ENCODE measurements around the gene TNIK. TPM values are rescaled to one million over a fixed set of nuclear protein-coding genes. Genes with fewer than 3 reads are reported as not detected.

TNIK gene
- total and polyA plus RNA-seq, 10 donors, result 0.85 to 34.5 (median 14.1) TPM

DNA sequence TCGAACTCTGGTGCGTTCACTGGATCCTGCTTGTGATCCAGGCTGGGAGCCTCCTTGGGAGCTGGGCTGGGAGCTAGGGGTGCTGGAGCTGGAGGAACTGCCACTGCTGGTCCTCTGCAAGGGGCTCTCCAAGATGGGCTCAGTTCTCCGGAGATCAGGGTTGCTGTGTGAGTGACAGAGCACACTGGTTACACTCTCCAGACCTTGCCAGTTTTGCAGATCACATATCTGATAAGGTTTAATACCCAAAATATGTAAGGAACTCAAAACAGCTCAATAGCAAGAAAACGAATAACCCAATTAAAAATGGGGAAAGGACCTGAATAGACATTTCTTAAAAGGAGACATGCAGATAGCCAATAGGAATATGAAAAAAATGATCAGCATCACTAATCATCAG is 349.5 kb downstream of the TNIK start:
- Histone ChIP-seq H3K4me3 (no peak overlapping the region), H3K27ac (no peak overlapping the region), H3K27me3 (replicated peaks in 1 of 7) (no peaks in the 10 kb centered on the region), H3K9me3 (no peaks in the 10 kb centered on the region), H3K4me1 (no peaks in the 10 kb centered on the region), H3K36me3 (peaks cover 0 to 46% (median 0%) of the 10 kb centered on the region in 6 donors)
- TF ChIP-seq POLR2AphosphoS5 (IDR thresholded peaks at IDR 0.05), result no peak
- TF ChIP-seq, protein P1, sequence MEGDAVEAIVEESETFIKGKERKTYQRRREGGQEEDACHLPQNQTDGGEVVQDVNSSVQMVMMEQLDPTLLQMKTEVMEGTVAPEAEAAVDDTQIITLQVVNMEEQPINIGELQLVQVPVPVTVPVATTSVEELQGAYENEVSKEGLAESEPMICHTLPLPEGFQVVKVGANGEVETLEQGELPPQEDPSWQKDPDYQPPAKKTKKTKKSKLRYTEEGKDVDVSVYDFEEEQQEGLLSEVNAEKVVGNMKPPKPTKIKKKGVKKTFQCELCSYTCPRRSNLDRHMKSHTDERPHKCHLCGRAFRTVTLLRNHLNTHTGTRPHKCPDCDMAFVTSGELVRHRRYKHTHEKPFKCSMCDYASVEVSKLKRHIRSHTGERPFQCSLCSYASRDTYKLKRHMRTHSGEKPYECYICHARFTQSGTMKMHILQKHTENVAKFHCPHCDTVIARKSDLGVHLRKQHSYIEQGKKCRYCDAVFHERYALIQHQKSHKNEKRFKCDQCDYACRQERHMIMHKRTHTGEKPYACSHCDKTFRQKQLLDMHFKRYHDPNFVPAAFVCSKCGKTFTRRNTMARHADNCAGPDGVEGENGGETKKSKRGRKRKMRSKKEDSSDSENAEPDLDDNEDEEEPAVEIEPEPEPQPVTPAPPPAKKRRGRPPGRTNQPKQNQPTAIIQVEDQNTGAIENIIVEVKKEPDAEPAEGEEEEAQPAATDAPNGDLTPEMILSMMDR (IDR thresholded peaks at IDR 0.05 in 8 of 11, conservative IDR thresholded peaks at IDR 0.05 in 3 of 11), result no peak
- TF ChIP-seq POLR2A (IDR thresholded peaks at IDR 0.05), result no peak
- WGBS, 5 donors, result 83 to 94% (median 92%) methylated on average over 4 of the region's 4 CpGs
- peak; percentile 54 for DNase-seq
- intact Hi-C loops (cut with DNase I; ENCODE audit: low total_unique reads), result no loop called here

DNA sequence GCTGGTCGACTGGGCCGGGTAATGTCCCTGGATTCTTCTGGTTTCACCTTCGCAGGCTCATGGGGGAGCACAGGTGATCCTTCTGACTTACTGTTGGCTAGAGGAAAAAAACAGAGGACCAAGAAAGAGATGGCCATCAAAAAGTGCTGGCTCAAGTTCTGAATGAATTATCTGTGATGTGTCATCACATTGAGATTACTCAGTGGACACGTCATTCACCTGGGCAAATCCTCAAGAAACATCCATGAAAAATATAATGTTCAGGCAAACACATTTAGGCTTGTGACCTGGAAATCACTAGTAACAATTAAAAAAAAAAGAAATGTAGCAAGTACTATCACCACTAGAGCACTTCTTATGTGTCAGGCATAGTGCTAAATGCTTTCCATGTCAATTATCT is 352.1 kb downstream of the TNIK start:
- H3K27me3 ChIP-seq (replicated peaks in 1 of 7), result no peaks in the 10 kb centered on the region
- no peak overlapping the region for H3K27ac ChIP-seq
- WGBS, 5 donors, result 68 to 73% (median 71%) methylated on average over 4 of the region's 4 CpGs
- TF ChIP-seq, protein P1 (IDR thresholded peaks at IDR 0.05 in 8 of 11, conservative IDR thresholded peaks at IDR 0.05 in 3 of 11), result no peak
- no peak for TF ChIP-seq POLR2A (IDR thresholded peaks at IDR 0.05)
- no peak for TF ChIP-seq POLR2AphosphoS5 (IDR thresholded peaks at IDR 0.05)
- H3K4me3 ChIP-seq, result no peak overlapping the region
- H3K9me3 ChIP-seq, result no peaks in the 10 kb centered on the region
- no peak for DNase-seq
- no peaks in the 10 kb centered on the region for H3K4me1 ChIP-seq
- intact Hi-C loops (cut with DNase I; ENCODE audit: low total_unique reads), result no loop called here
- H3K36me3 ChIP-seq, result peaks cover 0 to 39% (median 0%) of the 10 kb centered on the region in 6 donors

DNA sequence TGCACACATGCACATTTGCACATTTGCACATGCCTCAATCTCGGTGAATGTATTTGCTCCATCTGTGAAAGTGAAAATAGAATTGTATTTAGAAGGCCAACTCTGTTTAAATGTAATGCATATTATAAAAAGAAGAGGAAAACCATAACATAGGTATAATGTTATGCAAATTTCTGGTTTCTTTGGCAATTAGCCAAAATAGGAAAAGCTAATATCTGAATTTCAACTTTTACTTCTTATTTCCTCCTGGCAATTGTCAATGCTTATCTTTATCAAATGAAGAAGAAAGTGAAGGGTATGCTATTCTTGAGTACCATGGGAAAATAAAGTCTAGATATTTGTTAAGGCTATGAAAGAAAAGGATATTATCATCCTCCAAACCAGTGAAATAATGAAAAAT is 357.0 kb downstream of the TNIK start:
- DNase-seq, result no peak
- H3K27me3 ChIP-seq (replicated peaks in 1 of 7), result no peaks in the 10 kb centered on the region
- H3K4me1 ChIP-seq, result no peaks in the 10 kb centered on the region
- peaks cover 0 to 37% (median 3%) of the 10 kb centered on the region in 6 donors for H3K36me3 ChIP-seq
- no peaks in the 10 kb centered on the region for H3K9me3 ChIP-seq
- H3K4me3 ChIP-seq, result no peak overlapping the region
- 91 to 100% (median 94%) methylated on average over 1 of the region's 1 CpG for WGBS, 5 donors
- TF ChIP-seq POLR2A (IDR thresholded peaks at IDR 0.05) (no peak), POLR2AphosphoS5 (IDR thresholded peaks at IDR 0.05) (no peak)
- TF ChIP-seq, protein P1 (IDR thresholded peaks at IDR 0.05 in 8 of 11, conservative IDR thresholded peaks at IDR 0.05 in 3 of 11), result no peak
- intact Hi-C loops (cut with DNase I; ENCODE audit: low total_unique reads), result no loop called here
- no peak overlapping the region for H3K27ac ChIP-seq

DNA sequence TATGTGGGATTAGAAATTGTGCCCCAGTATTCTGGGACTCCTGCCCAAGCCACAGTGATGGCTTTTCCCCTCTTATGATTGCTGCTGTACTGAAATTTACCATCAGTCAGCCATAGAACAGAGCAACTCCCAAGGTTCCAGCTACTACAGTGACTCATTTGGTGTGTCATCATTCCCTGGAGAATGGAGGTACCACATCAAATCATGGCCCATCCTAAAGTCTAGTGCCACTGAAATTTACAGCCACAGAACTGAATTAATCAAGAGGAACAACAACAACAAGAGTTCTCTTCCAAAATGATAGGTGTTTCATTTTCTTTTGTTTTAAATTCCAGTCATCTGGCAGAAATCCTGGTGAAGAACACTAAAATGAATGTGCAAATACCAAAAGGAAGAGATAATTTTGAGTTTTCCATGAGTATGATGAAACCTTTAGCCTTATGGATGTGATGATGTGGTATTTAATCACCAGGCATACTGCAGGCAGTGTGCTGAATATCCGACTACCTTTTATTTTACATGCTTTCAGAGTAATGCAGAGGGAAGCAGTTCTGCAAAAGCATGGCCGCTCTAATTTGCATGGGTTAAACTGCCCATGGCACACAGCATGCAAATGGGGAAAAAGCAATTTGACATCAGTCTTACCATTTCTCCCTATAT is 358.1 kb downstream of the TNIK start:
- H3K27me3 ChIP-seq (replicated peaks in 1 of 7), result no peaks in the 10 kb centered on the region
- H3K36me3 ChIP-seq, result peaks cover 0 to 28% (median 0%) of the 10 kb centered on the region in 6 donors
- no peak overlapping the region for H3K27ac ChIP-seq
- no peaks in the 10 kb centered on the region for H3K4me1 ChIP-seq
- intact Hi-C loops (cut with DNase I; ENCODE audit: low total_unique reads), result no loop called here
- WGBS, 5 donors, result 91 to 100% (median 96%) methylated on average over 2 of the region's 2 CpGs
- no peak overlapping the region for H3K4me3 ChIP-seq
- no peaks in the 10 kb centered on the region for H3K9me3 ChIP-seq
- DNase-seq, result no peak
- TF ChIP-seq, protein P1 (IDR thresholded peaks at IDR 0.05 in 8 of 11, conservative IDR thresholded peaks at IDR 0.05 in 3 of 11), result no peak
- no peak for TF ChIP-seq POLR2AphosphoS5 (IDR thresholded peaks at IDR 0.05)
- TF ChIP-seq POLR2A (IDR thresholded peaks at IDR 0.05), result no peak
